NCI-H345 treated with DMSO at 0.1 percent for 48 hours (cell line): ENCODE data around the gene CCDC59.

Experiments used
- DNase-seq: peaks from one replicate; lab custom pipeline; 2025; ENCODE audit not compliant: unreplicated experiment; lab: John Stamatoyannopoulos, UW

Gene CCDC59

GRCh38 chr12:82319276-82319675 lies 38.9 kb downstream of the CCDC59 start:
- DNase-seq, result no peak

- DNase-seq, result no peak
These were observed 43.7 kb downstream of the CCDC59 start for GRCh38 chr12:82314406-82314892.
